CD4-positive, alpha-beta T cell treated with Interleukin-4 for 4 hours (primary cell): ENCODE results near the gene DEFB115.
"Not testable (repeated sequence)": the region's sequence is repeated elsewhere in the genome, so short reads cannot be mapped to it uniquely, and the experiment has no call there.

Experiments used
- DNase-seq: peaks from one replicate; pipeline ENCODE4 v3.0.0-alpha.2; 2020

The DEFB115 gene

GRCh38 chr20:31257364-31257763 is at the start of gene DEFB115:
TSS of gene DEFB115 (plus strand) at chr20:31257664. CDS start at chr20:31257664, 0 bp downstream.
- no peak for DNase-seq

GRCh38 chr20:31236953-31237352 is 20.5 kb upstream of the DEFB115 start:
- DNase-seq, result no peak

- DNase-seq, result no peak
These were observed 19.7 kb upstream of the DEFB115 start for GRCh38 chr20:31237763-31238162.

- no peak for DNase-seq
These were observed 18.3 kb upstream of the DEFB115 start for GRCh38 chr20:31239139-31239538.

- DNase-seq, result no peak
These were observed 505 bp upstream of the DEFB115 start for GRCh38 chr20:31256959-31257358.

GRCh38 chr20:31260326-31260932 is 3.0 kb downstream of the DEFB115 start:
- no peak for DNase-seq

- no peak for DNase-seq
These were observed 17.0 kb downstream of the DEFB115 start for GRCh38 chr20:31274441-31274840.

- no peak for DNase-seq
These were observed 20.7 kb downstream of the DEFB115 start for GRCh38 chr20:31278178-31278577.

GRCh38 chr20:31284964-31285363 is 27.5 kb downstream of the DEFB115 start:
- DNase-seq, result not testable (repeated sequence)

- no peak for DNase-seq
These were observed 51.2 kb downstream of the DEFB115 start, which contains the start of gene DEFB116 for GRCh38 chr20:31308535-31309162. TSS of gene DEFB116 (minus strand) at chr20:31308585. CDS start at chr20:31308585, 0 bp downstream.
